ENCODE data around the gene FAM193B. TPM values are rescaled to one million over a fixed set of nuclear protein-coding genes. Genes with fewer than 3 reads are reported as not detected.

The FAM193B gene
- total and polyA plus RNA-seq, 2 of the 13 experiments (the other 11 are each of a cell fraction or from before 2014, with no cell fraction given) = 21.2 to 40.9 TPM

- TF ChIP-seq, protein P1, sequence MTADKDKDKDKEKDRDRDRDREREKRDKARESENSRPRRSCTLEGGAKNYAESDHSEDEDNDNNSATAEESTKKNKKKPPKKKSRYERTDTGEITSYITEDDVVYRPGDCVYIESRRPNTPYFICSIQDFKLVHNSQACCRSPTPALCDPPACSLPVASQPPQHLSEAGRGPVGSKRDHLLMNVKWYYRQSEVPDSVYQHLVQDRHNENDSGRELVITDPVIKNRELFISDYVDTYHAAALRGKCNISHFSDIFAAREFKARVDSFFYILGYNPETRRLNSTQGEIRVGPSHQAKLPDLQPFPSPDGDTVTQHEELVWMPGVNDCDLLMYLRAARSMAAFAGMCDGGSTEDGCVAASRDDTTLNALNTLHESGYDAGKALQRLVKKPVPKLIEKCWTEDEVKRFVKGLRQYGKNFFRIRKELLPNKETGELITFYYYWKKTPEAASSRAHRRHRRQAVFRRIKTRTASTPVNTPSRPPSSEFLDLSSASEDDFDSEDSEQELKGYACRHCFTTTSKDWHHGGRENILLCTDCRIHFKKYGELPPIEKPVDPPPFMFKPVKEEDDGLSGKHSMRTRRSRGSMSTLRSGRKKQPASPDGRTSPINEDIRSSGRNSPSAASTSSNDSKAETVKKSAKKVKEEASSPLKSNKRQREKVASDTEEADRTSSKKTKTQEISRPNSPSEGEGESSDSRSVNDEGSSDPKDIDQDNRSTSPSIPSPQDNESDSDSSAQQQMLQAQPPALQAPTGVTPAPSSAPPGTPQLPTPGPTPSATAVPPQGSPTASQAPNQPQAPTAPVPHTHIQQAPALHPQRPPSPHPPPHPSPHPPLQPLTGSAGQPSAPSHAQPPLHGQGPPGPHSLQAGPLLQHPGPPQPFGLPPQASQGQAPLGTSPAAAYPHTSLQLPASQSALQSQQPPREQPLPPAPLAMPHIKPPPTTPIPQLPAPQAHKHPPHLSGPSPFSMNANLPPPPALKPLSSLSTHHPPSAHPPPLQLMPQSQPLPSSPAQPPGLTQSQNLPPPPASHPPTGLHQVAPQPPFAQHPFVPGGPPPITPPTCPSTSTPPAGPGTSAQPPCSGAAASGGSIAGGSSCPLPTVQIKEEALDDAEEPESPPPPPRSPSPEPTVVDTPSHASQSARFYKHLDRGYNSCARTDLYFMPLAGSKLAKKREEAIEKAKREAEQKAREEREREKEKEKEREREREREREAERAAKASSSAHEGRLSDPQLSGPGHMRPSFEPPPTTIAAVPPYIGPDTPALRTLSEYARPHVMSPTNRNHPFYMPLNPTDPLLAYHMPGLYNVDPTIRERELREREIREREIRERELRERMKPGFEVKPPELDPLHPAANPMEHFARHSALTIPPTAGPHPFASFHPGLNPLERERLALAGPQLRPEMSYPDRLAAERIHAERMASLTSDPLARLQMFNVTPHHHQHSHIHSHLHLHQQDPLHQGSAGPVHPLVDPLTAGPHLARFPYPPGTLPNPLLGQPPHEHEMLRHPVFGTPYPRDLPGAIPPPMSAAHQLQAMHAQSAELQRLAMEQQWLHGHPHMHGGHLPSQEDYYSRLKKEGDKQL (CRISPR knock-in tag; IDR thresholded peaks at IDR 0.05; ENCODE audit: low read depth) = peak; percentile 53; the same call in 1 of the 2 replicates
- TF ChIP-seq ZNF768 (CRISPR knock-in tag; IDR thresholded peaks at IDR 0.05) (peak; percentile 93), ZHX1 (CRISPR knock-in tag; IDR thresholded peaks at IDR 0.05; ENCODE audit: low read depth) (0 out of 2 replicates have a peak, but pooled peaks have one; percentile 32), NFRKB (IDR thresholded peaks at IDR 0.05) (no peak), SAFB2 (CRISPR knock-in tag; IDR thresholded peaks at IDR 0.05; ENCODE audit: borderline replicate concordance, low read depth) (0 out of 2 replicates have a peak, but pooled peaks have one; percentile 30), RBM22 (optimal IDR thresholded peaks at IDR 0.05; ENCODE audit: low read length) (peak; percentile 67), RXRA (CRISPR knock-in tag; IDR thresholded peaks at IDR 0.05) (peak; percentile 8; the same call in 1 of the 2 replicates), ZZZ3 (CRISPR knock-in tag; IDR thresholded peaks at IDR 0.05; ENCODE audit: borderline replicate concordance) (peak; percentile 40; the same call in 1 of the 2 replicates), SIN3B (IDR thresholded peaks at IDR 0.05; ENCODE audit: low read length) (peak; percentile 92), ZNF749 (CRISPR knock-in tag; IDR thresholded peaks at IDR 0.05; ENCODE audit: borderline replicate concordance) (no peak), SRSF4 (IDR thresholded peaks at IDR 0.05; ENCODE audit: low read depth, low read length, poor library complexity, severe bottlenecking) (no peak), NR2C2 (CRISPR knock-in tag; IDR thresholded peaks at IDR 0.05; ENCODE audit: borderline replicate concordance) (peak; percentile 81), TIGD3 (CRISPR knock-in tag; IDR thresholded peaks at IDR 0.05; ENCODE audit: borderline replicate concordance) (no peak)
- TF ChIP-seq, protein P2, sequence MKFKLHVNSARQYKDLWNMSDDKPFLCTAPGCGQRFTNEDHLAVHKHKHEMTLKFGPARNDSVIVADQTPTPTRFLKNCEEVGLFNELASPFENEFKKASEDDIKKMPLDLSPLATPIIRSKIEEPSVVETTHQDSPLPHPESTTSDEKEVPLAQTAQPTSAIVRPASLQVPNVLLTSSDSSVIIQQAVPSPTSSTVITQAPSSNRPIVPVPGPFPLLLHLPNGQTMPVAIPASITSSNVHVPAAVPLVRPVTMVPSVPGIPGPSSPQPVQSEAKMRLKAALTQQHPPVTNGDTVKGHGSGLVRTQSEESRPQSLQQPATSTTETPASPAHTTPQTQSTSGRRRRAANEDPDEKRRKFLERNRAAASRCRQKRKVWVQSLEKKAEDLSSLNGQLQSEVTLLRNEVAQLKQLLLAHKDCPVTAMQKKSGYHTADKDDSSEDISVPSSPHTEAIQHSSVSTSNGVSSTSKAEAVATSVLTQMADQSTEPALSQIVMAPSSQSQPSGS (CRISPR knock-in tag; IDR thresholded peaks at IDR 0.05) = no peak
- TF ChIP-seq, protein P3, sequence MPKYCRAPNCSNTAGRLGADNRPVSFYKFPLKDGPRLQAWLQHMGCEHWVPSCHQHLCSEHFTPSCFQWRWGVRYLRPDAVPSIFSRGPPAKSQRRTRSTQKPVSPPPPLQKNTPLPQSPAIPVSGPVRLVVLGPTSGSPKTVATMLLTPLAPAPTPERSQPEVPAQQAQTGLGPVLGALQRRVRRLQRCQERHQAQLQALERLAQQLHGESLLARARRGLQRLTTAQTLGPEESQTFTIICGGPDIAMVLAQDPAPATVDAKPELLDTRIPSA (CRISPR knock-in tag; IDR thresholded peaks at IDR 0.05; ENCODE audit: borderline replicate concordance) = no peak
Observed at GRCh38 chr5:177599731-177600507, 45.6 kb upstream of the FAM193B start, which contains the start of gene B4GALT7 (continued).
